ENCODE data around the gene VWA5A. TPM values are rescaled to one million over a fixed set of nuclear protein-coding genes. Genes with fewer than 3 reads are reported as not detected.
A peak's percentile ranks its signal among the peaks of the same experiment; 100 is the strongest.

Gene VWA5A, protein sequence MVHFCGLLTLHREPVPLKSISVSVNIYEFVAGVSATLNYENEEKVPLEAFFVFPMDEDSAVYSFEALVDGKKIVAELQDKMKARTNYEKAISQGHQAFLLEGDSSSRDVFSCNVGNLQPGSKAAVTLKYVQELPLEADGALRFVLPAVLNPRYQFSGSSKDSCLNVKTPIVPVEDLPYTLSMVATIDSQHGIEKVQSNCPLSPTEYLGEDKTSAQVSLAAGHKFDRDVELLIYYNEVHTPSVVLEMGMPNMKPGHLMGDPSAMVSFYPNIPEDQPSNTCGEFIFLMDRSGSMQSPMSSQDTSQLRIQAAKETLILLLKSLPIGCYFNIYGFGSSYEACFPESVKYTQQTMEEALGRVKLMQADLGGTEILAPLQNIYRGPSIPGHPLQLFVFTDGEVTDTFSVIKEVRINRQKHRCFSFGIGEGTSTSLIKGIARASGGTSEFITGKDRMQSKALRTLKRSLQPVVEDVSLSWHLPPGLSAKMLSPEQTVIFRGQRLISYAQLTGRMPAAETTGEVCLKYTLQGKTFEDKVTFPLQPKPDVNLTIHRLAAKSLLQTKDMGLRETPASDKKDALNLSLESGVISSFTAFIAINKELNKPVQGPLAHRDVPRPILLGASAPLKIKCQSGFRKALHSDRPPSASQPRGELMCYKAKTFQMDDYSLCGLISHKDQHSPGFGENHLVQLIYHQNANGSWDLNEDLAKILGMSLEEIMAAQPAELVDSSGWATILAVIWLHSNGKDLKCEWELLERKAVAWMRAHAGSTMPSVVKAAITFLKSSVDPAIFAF
- polyA plus RNA-seq (2011; rRNA removed) (6.8 and 7.1 TPM in 2 replicates), polyA minus RNA-seq (2011; rRNA and poly(A)+ RNA removed) (3.7 and 4.6 TPM in 2 replicates)

DNA sequence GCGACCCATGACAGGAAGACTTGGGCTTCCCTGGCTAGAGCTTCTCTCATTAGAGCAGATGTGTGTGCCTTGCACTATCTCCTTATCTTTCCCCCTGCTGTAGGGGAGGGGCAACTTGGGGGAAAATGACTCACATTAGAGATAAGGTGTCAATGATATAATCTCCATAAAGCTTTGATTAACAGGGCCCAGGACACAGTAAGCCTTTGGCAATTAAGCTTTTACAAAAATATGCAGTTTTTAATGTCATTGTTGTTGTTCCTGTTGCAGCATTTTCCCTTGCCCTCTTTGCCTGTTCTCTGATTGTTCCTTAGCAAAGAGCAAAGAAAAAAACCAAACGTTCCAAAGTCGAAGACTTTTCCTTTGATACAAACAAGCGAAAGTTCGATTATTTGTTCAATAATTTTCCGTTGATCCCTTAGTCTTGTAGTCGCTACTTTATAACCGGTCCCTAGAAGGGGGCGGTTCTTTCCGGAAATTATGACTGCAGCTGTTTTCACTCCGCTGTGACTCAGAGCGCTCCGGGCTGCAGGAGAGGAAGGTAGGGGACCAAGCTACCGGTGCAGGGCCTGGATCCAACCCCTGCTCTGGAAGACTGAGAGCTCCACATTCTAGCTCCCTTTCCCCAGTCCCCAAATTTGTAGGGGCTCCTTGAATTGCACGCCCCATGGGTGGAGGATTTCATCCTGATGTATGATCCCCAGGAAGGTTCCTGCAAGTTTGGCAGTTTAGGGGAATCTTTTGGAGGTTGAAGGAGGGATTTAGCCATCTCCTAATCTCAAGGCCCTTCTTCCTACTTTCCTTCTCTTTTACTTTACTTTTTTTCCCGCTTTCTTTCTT, at the start of gene VWA5A:
TSS of gene VWA5A (plus strand) at position 509 of the 840 bp plus-strand sequence. CDS start 2,062 bp downstream, outside the sequence.
- Histone ChIP-seq H3K4me3 (ENCODE audit: low read depth, low read length) (peak within 1 kb of the TSS; percentile 47), H3K27me3 (ENCODE audit: control insufficient read depth, insufficient read depth, low read length) (no peaks in the 10 kb centered on the region), H3K36me3 (ENCODE audit: control insufficient read depth, insufficient read depth, low read length) (no peaks in the 10 kb centered on the region; the same call in none of the 2 replicates)
- CTCF ChIA-PET = interaction anchor here (0.6 to 1.7 kb wide), 5 partner anchors 27 to 1808 kb away, joined by 3 to 6 read pairs (median 3); no protein-coding TSS in a partner anchor
- POLR2A ChIA-PET = interaction anchor here (0.6 kb wide), 2 partner anchors 768 to 1905 kb away, joined by 4 to 6 read pairs; no protein-coding TSS in a partner anchor
- DNase-seq (ENCODE audit: low read depth) = peak; percentile 39
- TF ChIP-seq, protein P1, sequence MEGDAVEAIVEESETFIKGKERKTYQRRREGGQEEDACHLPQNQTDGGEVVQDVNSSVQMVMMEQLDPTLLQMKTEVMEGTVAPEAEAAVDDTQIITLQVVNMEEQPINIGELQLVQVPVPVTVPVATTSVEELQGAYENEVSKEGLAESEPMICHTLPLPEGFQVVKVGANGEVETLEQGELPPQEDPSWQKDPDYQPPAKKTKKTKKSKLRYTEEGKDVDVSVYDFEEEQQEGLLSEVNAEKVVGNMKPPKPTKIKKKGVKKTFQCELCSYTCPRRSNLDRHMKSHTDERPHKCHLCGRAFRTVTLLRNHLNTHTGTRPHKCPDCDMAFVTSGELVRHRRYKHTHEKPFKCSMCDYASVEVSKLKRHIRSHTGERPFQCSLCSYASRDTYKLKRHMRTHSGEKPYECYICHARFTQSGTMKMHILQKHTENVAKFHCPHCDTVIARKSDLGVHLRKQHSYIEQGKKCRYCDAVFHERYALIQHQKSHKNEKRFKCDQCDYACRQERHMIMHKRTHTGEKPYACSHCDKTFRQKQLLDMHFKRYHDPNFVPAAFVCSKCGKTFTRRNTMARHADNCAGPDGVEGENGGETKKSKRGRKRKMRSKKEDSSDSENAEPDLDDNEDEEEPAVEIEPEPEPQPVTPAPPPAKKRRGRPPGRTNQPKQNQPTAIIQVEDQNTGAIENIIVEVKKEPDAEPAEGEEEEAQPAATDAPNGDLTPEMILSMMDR (IDR thresholded peaks at IDR 0.05; ENCODE audit: insufficient read depth, low read depth, low read length) = no peak

GRCh38 chr11:124068601-124069110, 46.6 kb upstream of the VWA5A start:
- POLR2A ChIA-PET = no interaction called here

GRCh38 chr11:124069429-124070401, 45.5 kb upstream of the VWA5A start:
- Histone ChIP-seq H3K4me3 (ENCODE audit: low read depth, low read length) (peak overlapping the region; percentile 20), H3K27me3 (ENCODE audit: control insufficient read depth, insufficient read depth, low read length) (peaks cover 2% of the 10 kb centered on the region; the same call in 1 of the 2 replicates), H3K36me3 (ENCODE audit: control insufficient read depth, insufficient read depth, low read length) (no peaks in the 10 kb centered on the region)
- ChIA-PET POLR2A (interaction anchor here (0.6 kb wide), 1 partner anchor 392 kb away, joined by 3 read pairs; no protein-coding TSS in a partner anchor), CTCF (interaction anchor here (0.6 to 5.0 kb wide), 15 partner anchors 15 to 515 kb away, joined by 3 to 80 read pairs (median 3); partner anchors contain the start of gene VWA5A)
- TF ChIP-seq, protein P1 (IDR thresholded peaks at IDR 0.05; ENCODE audit: insufficient read depth, low read depth, low read length) = peak; percentile 93
- DNase-seq (ENCODE audit: low read depth) = peak; percentile 1

More at GRCh38 chr11:124068601-124069110, 46.6 kb upstream of the VWA5A start:
- TF ChIP-seq, protein P1 (IDR thresholded peaks at IDR 0.05; ENCODE audit: insufficient read depth, low read depth, low read length) = no peak
- Histone ChIP-seq H3K27me3 (ENCODE audit: control insufficient read depth, insufficient read depth, low read length) (peaks cover 2% of the 10 kb centered on the region; the same call in 1 of the 2 replicates), H3K36me3 (ENCODE audit: control insufficient read depth, insufficient read depth, low read length) (no peaks in the 10 kb centered on the region), H3K4me3 (ENCODE audit: low read depth, low read length) (no peak overlapping the region)
- no peak for DNase-seq (ENCODE audit: low read depth)
- CTCF ChIA-PET = interaction anchor here (0.7 to 5.0 kb wide), 10 partner anchors 40 to 516 kb away, joined by 3 to 80 read pairs (median 3); no protein-coding TSS in a partner anchor
